Anterior cingulate cortex (tissue), 58 donors: ENCODE results near the gene PRR3.

ENCODE experiments used
- DNase-seq, 58 donors: peaks; one replicate each; lab custom pipeline; 2025; lab: John Stamatoyannopoulos, UW

The PRR3 gene

GRCh38 chr6:30533460-30534294 is 23.4 kb upstream of the PRR3 start:
- no peak for DNase-seq

GRCh38 chr6:30537931-30538330 is 19.2 kb upstream of the PRR3 start:
- DNase-seq = no peak

GRCh38 chr6:30541515-30542403 is 15.3 kb upstream of the PRR3 start:
- DNase-seq = peak in 53 of 58 donors; percentile 8 to 79 (median 48)

- no peak for DNase-seq
Observed at GRCh38 chr6:30542404-30542725, 14.7 kb upstream of the PRR3 start.

- no peak for DNase-seq
Observed at GRCh38 chr6:30542915-30543314, 14.2 kb upstream of the PRR3 start.

- DNase-seq = no peak
Observed at GRCh38 chr6:30543821-30544220, 13.3 kb upstream of the PRR3 start.

GRCh38 chr6:30544666-30545272 is 12.3 kb upstream of the PRR3 start:
- peak in 5 of 58 donors; percentile 4 to 31 (median 12) for DNase-seq

GRCh38 chr6:30547454-30547853 is 9.6 kb upstream of the PRR3 start:
- no peak for DNase-seq

- no peak for DNase-seq
Observed at GRCh38 chr6:30548375-30548774, 8.7 kb upstream of the PRR3 start.

- DNase-seq = no peak
Observed at GRCh38 chr6:30554404-30554803, 2.7 kb upstream of the PRR3 start.

GRCh38 chr6:30554962-30555815 is 1.9 kb upstream of the PRR3 start:
- DNase-seq = peak in 42 of 58 donors; percentile 19 to 83 (median 53)

GRCh38 chr6:30555816-30556065 is 1.4 kb upstream of the PRR3 start:
- DNase-seq = peak in 16 of 58 donors; percentile 45 to 83 (median 62)

GRCh38 chr6:30556066-30556905 is 809 bp upstream of the PRR3 start, which contains the start of gene GNL1:
Gene GNL1, minus strand, starts transcription at chr6:30556489. Its CDS starts 286 bp downstream, at chr6:30556203.
- DNase-seq = peak; percentile 37 to 91 (median 83)

GRCh38 chr6:30557683-30557981 is 537 bp downstream of the PRR3 start:
- DNase-seq = peak in 2 of 58 donors; percentile 18 to 22

GRCh38 chr6:30560930-30561329 is 3.8 kb downstream of the PRR3 start:
- no peak for DNase-seq

GRCh38 chr6:30562470-30563425 is 5.7 kb downstream of the PRR3 start:
- no peak for DNase-seq

GRCh38 chr6:30564114-30564513 is 7.0 kb downstream of the PRR3 start:
- no peak for DNase-seq

GRCh38 chr6:30565772-30566171 is 8.7 kb downstream of the PRR3 start:
- no peak for DNase-seq
